ENCODE results near the gene COMT. TPM values are rescaled to one million over a fixed set of nuclear protein-coding genes. Genes with fewer than 3 reads are reported as not detected.

The COMT gene
- total and polyA plus RNA-seq, 2 experiments from 2014 or later = 490 to 508 TPM

- Histone ChIP-seq H3K4me2 (ENCODE audit: unreplicated experiment) (no peak overlapping the region), H3K27ac (no peak overlapping the region), H3K4me3 (no peak overlapping the region), H4K20me1 (ENCODE audit: insufficient read depth) (no peaks in the 10 kb centered on the region), H3K27me3 (replicated peaks; ENCODE audit: insufficient read depth) (no peaks in the 10 kb centered on the region), H3K9me3 (ENCODE audit: low read depth) (no peaks in the 10 kb centered on the region), H3K9me2 (ENCODE audit: insufficient read depth) (no peaks in the 10 kb centered on the region), H2AFZ (no peak overlapping the region), H3K9ac (no peak overlapping the region), H3K79me2 (ENCODE audit: insufficient read depth) (no peaks in the 10 kb centered on the region), H3K36me3 (ENCODE audit: low read depth) (0 out of 2 replicates have a peak, but pooled peaks cover 7% of the 10 kb centered on the region), H3K4me1 (ENCODE audit: insufficient read depth) (no peaks in the 10 kb centered on the region), H3F3A (ENCODE audit: insufficient read depth) (no peaks in the 10 kb centered on the region)
- TF ChIP-seq EZH2 (IDR thresholded peaks at IDR 0.05; ENCODE audit: insufficient read depth, poor library complexity, severe bottlenecking) (no peak), EZH2phosphoT487 (IDR thresholded peaks at IDR 0.05; ENCODE audit: insufficient read depth, low read depth) (no peak)
- in situ Hi-C loops (cut with MboI) = no loop called here
- WGBS, 2 experiments (ENCODE audit: low coverage in 1 of 2, low lambda C conversion rate in 2 of 2, missing lambda C conversion rate in 2 of 2) = 91 to 92% methylated on average over 9 of the region's 9 CpGs
- DNase-seq = no peak
Observed at GRCh38 chr22:19914201-19914943, 27.2 kb upstream of the COMT start.

- Histone ChIP-seq H3K4me3 (no peak overlapping the region), H4K20me1 (ENCODE audit: insufficient read depth) (no peaks in the 10 kb centered on the region), H3K27me3 (replicated peaks; ENCODE audit: insufficient read depth) (no peaks in the 10 kb centered on the region), H3K9ac (no peak overlapping the region), H3K27ac (no peak overlapping the region), H3K79me2 (ENCODE audit: insufficient read depth) (no peaks in the 10 kb centered on the region), H3F3A (ENCODE audit: insufficient read depth) (no peaks in the 10 kb centered on the region), H2AFZ (no peak overlapping the region), H3K4me1 (ENCODE audit: insufficient read depth) (no peaks in the 10 kb centered on the region), H3K4me2 (ENCODE audit: unreplicated experiment) (no peak overlapping the region), H3K9me2 (ENCODE audit: insufficient read depth) (no peaks in the 10 kb centered on the region), H3K9me3 (ENCODE audit: low read depth) (no peaks in the 10 kb centered on the region), H3K36me3 (ENCODE audit: low read depth) (0 out of 2 replicates have a peak, but pooled peaks cover 7% of the 10 kb centered on the region)
- no peak for TF ChIP-seq EZH2phosphoT487 (IDR thresholded peaks at IDR 0.05; ENCODE audit: insufficient read depth, low read depth)
- no peak for TF ChIP-seq EZH2 (IDR thresholded peaks at IDR 0.05; ENCODE audit: insufficient read depth, poor library complexity, severe bottlenecking)
- WGBS, 2 experiments (ENCODE audit: low coverage in 1 of 2, low lambda C conversion rate in 2 of 2, missing lambda C conversion rate in 2 of 2) = 84 to 87% methylated on average over 13 of the region's 13 CpGs
- DNase-seq = no peak
- in situ Hi-C loops (cut with MboI) = no loop called here
Observed at GRCh38 chr22:19915287-19915954, 26.2 kb upstream of the COMT start.

- H3K27me3 ChIP-seq (replicated peaks; ENCODE audit: insufficient read depth) = no peaks in the 10 kb centered on the region
- H3K79me2 ChIP-seq (ENCODE audit: insufficient read depth) = no peaks in the 10 kb centered on the region
- WGBS, 2 experiments (ENCODE audit: low coverage in 1 of 2, low lambda C conversion rate in 2 of 2, missing lambda C conversion rate in 2 of 2) = 83 to 94% methylated on average over 9 of the region's 9 CpGs
- in situ Hi-C loops (cut with MboI) = no loop called here
- no peak overlapping the region for H3K27ac ChIP-seq
- H3K9me2 ChIP-seq (ENCODE audit: insufficient read depth) = no peaks in the 10 kb centered on the region
- no peaks in the 10 kb centered on the region for H3K4me1 ChIP-seq (ENCODE audit: insufficient read depth)
- H3K4me3 ChIP-seq = no peak overlapping the region
- no peak for TF ChIP-seq EZH2phosphoT487 (IDR thresholded peaks at IDR 0.05; ENCODE audit: insufficient read depth, low read depth)
- TF ChIP-seq EZH2 (IDR thresholded peaks at IDR 0.05; ENCODE audit: insufficient read depth, poor library complexity, severe bottlenecking) = no peak
- no peak overlapping the region for H2AFZ ChIP-seq
- no peaks in the 10 kb centered on the region for H3K9me3 ChIP-seq (ENCODE audit: low read depth)
- no peak for DNase-seq
- 0 out of 2 replicates have a peak, but pooled peaks cover 7% of the 10 kb centered on the region for H3K36me3 ChIP-seq (ENCODE audit: low read depth)
- no peak overlapping the region for H3K4me2 ChIP-seq (ENCODE audit: unreplicated experiment)
- H3K9ac ChIP-seq = no peak overlapping the region
- no peaks in the 10 kb centered on the region for H4K20me1 ChIP-seq (ENCODE audit: insufficient read depth)
- no peaks in the 10 kb centered on the region for H3F3A ChIP-seq (ENCODE audit: insufficient read depth)
Observed at GRCh38 chr22:19916006-19916405, 25.6 kb upstream of the COMT start.

GRCh38 chr22:19916941-19917340 lies 24.6 kb upstream of the COMT start:
- H3K9me3 ChIP-seq (ENCODE audit: low read depth) = no peaks in the 10 kb centered on the region
- no peak overlapping the region for H2AFZ ChIP-seq
- H3K27ac ChIP-seq = no peak overlapping the region
- no peak overlapping the region for H3K4me2 ChIP-seq (ENCODE audit: unreplicated experiment)
- no peaks in the 10 kb centered on the region for H3K79me2 ChIP-seq (ENCODE audit: insufficient read depth)
- TF ChIP-seq EZH2 (IDR thresholded peaks at IDR 0.05; ENCODE audit: insufficient read depth, poor library complexity, severe bottlenecking) (no peak), EZH2phosphoT487 (IDR thresholded peaks at IDR 0.05; ENCODE audit: insufficient read depth, low read depth) (no peak)
- H3K9ac ChIP-seq = no peak overlapping the region
- H3F3A ChIP-seq (ENCODE audit: insufficient read depth) = no peaks in the 10 kb centered on the region
- no peaks in the 10 kb centered on the region for H3K4me1 ChIP-seq (ENCODE audit: insufficient read depth)
- no peaks in the 10 kb centered on the region for H3K9me2 ChIP-seq (ENCODE audit: insufficient read depth)
- H4K20me1 ChIP-seq (ENCODE audit: insufficient read depth) = no peaks in the 10 kb centered on the region
- H3K27me3 ChIP-seq (replicated peaks; ENCODE audit: insufficient read depth) = no peaks in the 10 kb centered on the region
- WGBS, 2 experiments (ENCODE audit: low coverage in 1 of 2, low lambda C conversion rate in 2 of 2, missing lambda C conversion rate in 2 of 2) = 97% methylated on average over 7 of the region's 7 CpGs
- 0 out of 2 replicates have a peak, but pooled peaks cover 7% of the 10 kb centered on the region for H3K36me3 ChIP-seq (ENCODE audit: low read depth)
- in situ Hi-C loops (cut with MboI) = no loop called here
- no peak for DNase-seq
- no peak overlapping the region for H3K4me3 ChIP-seq
